K562 (cell line): ENCODE results near the gene ATF1.

Experiments
- CGGBP1 ChIP-seq: fragments of 250-450 bp; sonication (Bioruptor Pico); IDR thresholded peaks from 2 replicates; pipeline ENCODE4 v1.9.0; 2021; ENCODE audit warnings: mild to moderate bottlenecking
- CTCF ChIP-seq, 3 experiments: IDR thresholded peaks in 2 of 3; conservative IDR thresholded peaks in 1 of 3; 2 replicates each; pipeline ENCODE4 v1.5.1; 2011 to 2012; ENCODE audit warnings: low read length in 3 of 3, mild to moderate bottlenecking in 3 of 3, control low read depth in 2 of 3, improper control_type of control experiment in 1 of 3, inconsistent platforms in 1 of 3, low read depth in 1 of 3, mixed read lengths in 1 of 3, moderate library complexity in 1 of 3; ENCODE audit not compliant: insufficient read depth in 2 of 3
- ELF1 ChIP-seq: fragments of 200-800 bp; sonication (Bioruptor generic); IDR thresholded peaks from 2 replicates; pipeline ENCODE4 v1.6.1; 2016; ENCODE audit warnings: missing genetic modification characterization, missing compliant biosample characterization
- EZH2 ChIP-seq: IDR thresholded peaks from 2 replicates; pipeline ENCODE4 v1.6.1; 2012; ENCODE audit warnings: low read depth, mild to moderate bottlenecking, inconsistent platforms, low read length, borderline replicate concordance
- GTF2F1 ChIP-seq: IDR thresholded peaks from 2 replicates; pipeline ENCODE4 v1.6.1; 2011; ENCODE audit warnings: low read depth, low read length, improper control_type of control experiment
- JUND ChIP-seq, 2 experiments: IDR thresholded peaks; 2 replicates in 1 of 2; 3 replicates in 1 of 2; pipeline ENCODE4 v1.6.1; 2011; ENCODE audit warnings: borderline replicate concordance in 2 of 2, low read depth in 2 of 2, low read length in 2 of 2, improper control_type of control experiment in 1 of 2, missing biosample characterization in 1 of 2, missing genetic modification characterization in 1 of 2, missing genetic modification reagents in 1 of 2
- PATZ1 ChIP-seq: fragments of 250-450 bp; sonication (Bioruptor Pico); IDR thresholded peaks from 2 replicates; pipeline ENCODE4 v1.5.0; 2020; ENCODE audit warnings: mild to moderate bottlenecking, borderline replicate concordance
- PHB ChIP-seq: fragments of 250-450 bp; sonication (Bioruptor Pico); IDR thresholded peaks from 2 replicates; pipeline ENCODE4 v1.5.0; 2021
- PTBP1 ChIP-seq: fragments of 200-400 bp; formaldehyde crosslinking; IDR thresholded peaks from 2 replicates; pipeline ENCODE4 v1.6.1; 2017; ENCODE audit warnings: low read depth, low read length
- SETDB1 ChIP-seq: IDR thresholded peaks from one replicate; pipeline ENCODE4 v1.6.1; 2012; ENCODE audit warnings: low read length, control low read depth, inconsistent platforms
- SMAD4 ChIP-seq: fragments of 250-450 bp; sonication (Bioruptor Pico); conservative IDR thresholded peaks from 2 replicates; pipeline ENCODE4 v1.8.0; 2021; ENCODE audit warnings: inconsistent platforms, mild to moderate bottlenecking, moderate library complexity
- USF2 ChIP-seq: sonication (generic); formaldehyde crosslinking; IDR thresholded peaks from 2 replicates; pipeline ENCODE4 v1.5.0; 2020; ENCODE audit warnings: missing genetic modification reagents
- ZFP30 ChIP-seq: fragments of 250-450 bp; sonication (Bioruptor Pico); IDR thresholded peaks from 2 replicates; pipeline ENCODE4 v1.8.0; 2022; ENCODE audit warnings: moderate library complexity, mild to moderate bottlenecking, inconsistent platforms, borderline replicate concordance

- no peak for TF ChIP-seq PTBP1
- TF ChIP-seq GTF2F1, result no peak
- no peak for TF ChIP-seq JUND (IDR thresholded peaks at IDR 0.05; ENCODE audit: borderline replicate concordance, low read depth, low read length)
- TF ChIP-seq JUND (tag; IDR thresholded peaks at IDR 0.05; ENCODE audit: borderline replicate concordance, low read depth, low read length), result no peak
- TF ChIP-seq ZFP30, result no peak
- TF ChIP-seq USF2 (CRISPR knock-in tag), result no peak
- TF ChIP-seq SETDB1, result no peak
- no peak for TF ChIP-seq PATZ1 (CRISPR knock-in tag)
- TF ChIP-seq PHB (CRISPR knock-in tag), result no peak
- no peak for TF ChIP-seq CTCF (IDR thresholded peaks at IDR 0.05 in 2 of 3, conservative IDR thresholded peaks at IDR 0.05 in 1 of 3; ENCODE audit: insufficient read depth in 2 of 3, low read depth in 1 of 3, low read length in 3 of 3)
- no peak for TF ChIP-seq ELF1
- no peak for TF ChIP-seq EZH2
- no peak for TF ChIP-seq SMAD4 (CRISPR knock-in tag)
- no peak for TF ChIP-seq CGGBP1 (CRISPR knock-in tag)
These were observed 58.2 kb downstream of the ATF1 start for GRCh38 chr12:50822082-50822481.
